Measurements from ENCODE around the gene METTL15. TPM values are rescaled to one million over a fixed set of nuclear protein-coding genes. Genes with fewer than 3 reads are reported as not detected.

METTL15 gene
- total and polyA plus RNA-seq, 2 of the 8 experiments (the other 6 are each of a cell fraction or from before 2014, with no cell fraction given): 5.4 to 10.5 TPM

GRCh38 chr11:28092786-28093185 lies 15.4 kb upstream of the METTL15 start:
- Histone ChIP-seq H3K14ac (ENCODE audit: insufficient read length) (no peak overlapping the region), H2BK5ac (ENCODE audit: low read depth, low read length) (no peak overlapping the region), H4K8ac (ENCODE audit: extremely low read depth, insufficient read depth, low read length) (no peak overlapping the region), H3K9ac (replicated peaks in 1 of 4; ENCODE audit: extremely low read depth in 1 of 4, low read depth in 3 of 4, low read length in 3 of 4) (no peak overlapping the region), H2AK5ac (ENCODE audit: low read depth, low read length) (no peak overlapping the region), H3K9me3 (ENCODE audit: insufficient read depth in 2 of 2, low read depth in 1 of 2, low read length in 1 of 2) (no peaks in the 10 kb centered on the region), H3K23me2 (ENCODE audit: low read depth, low read length) (no peaks in the 10 kb centered on the region), H3K4me2 (ENCODE audit: insufficient read depth in 1 of 2, low read depth in 2 of 2, low read length in 2 of 2) (no peak overlapping the region), H2AFZ (ENCODE audit: low read length) (no peak overlapping the region), H3K79me2 (ENCODE audit: control insufficient read depth in 1 of 2, insufficient read depth in 2 of 2, low read length in 2 of 2) (peaks cover 0 to under 1% of the 10 kb centered on the region in 2 experiments; a peak in 1 of 4 replicates), H2BK20ac (ENCODE audit: low read length) (no peak overlapping the region), H4K20me1 (replicated peaks in 1 of 2; ENCODE audit: control insufficient read depth in 1 of 2, insufficient read depth in 2 of 2, low read length in 2 of 2) (no peaks in the 10 kb centered on the region), H3K4ac (replicated peaks; ENCODE audit: insufficient read length, low read depth, low read length) (no peak overlapping the region), H3K56ac (replicated peaks; ENCODE audit: insufficient read length, low read depth, low read length) (no peak overlapping the region), H4K91ac (replicated peaks; ENCODE audit: insufficient read length, low read length) (no peak overlapping the region), H3K27ac (ENCODE audit: low read depth, low read length) (no peak overlapping the region), H3K23ac (ENCODE audit: insufficient read length) (no peak overlapping the region), H3K79me1 (ENCODE audit: low read depth, low read length) (no peaks in the 10 kb centered on the region), H3K4me1 (replicated peaks in 1 of 4; ENCODE audit: control insufficient read depth in 3 of 4, insufficient read depth in 4 of 4, low read length in 3 of 4) (no peaks in the 10 kb centered on the region), H3K36me3 (ENCODE audit: control insufficient read depth in 2 of 4, insufficient read depth in 4 of 4, low read length in 3 of 4) (peaks cover 0 to 44% (median 1%) of the 10 kb centered on the region in 4 experiments; a peak in 6 of 8 replicates), H3K4me3 (ENCODE audit: extremely low read depth in 1 of 4, insufficient read depth in 2 of 4, low read depth in 3 of 4, low read length in 4 of 4) (no peak overlapping the region), H3K27me3 (replicated peaks in 1 of 4; ENCODE audit: control insufficient read depth in 3 of 4, extremely low read depth in 1 of 4, insufficient read depth in 3 of 4, low read length in 3 of 4) (no peaks in the 10 kb centered on the region), H3K18ac (ENCODE audit: extremely low read depth, low read length) (no peak overlapping the region), H2BK12ac (ENCODE audit: low read depth, low read length) (no peak overlapping the region), H4K5ac (ENCODE audit: insufficient read length, low read depth, low read length) (no peak overlapping the region), H2BK15ac (ENCODE audit: low read length) (no peak overlapping the region), H2BK120ac (replicated peaks; ENCODE audit: low read depth, low read length) (no peak overlapping the region)
- POLR2A ChIA-PET (ENCODE audit: partially characterized antibody): no interaction called here
- DNase-seq (ENCODE audit: low read depth in 1 of 2, low spot score in 2 of 2) (no peak), FAIRE-seq (no peak)
- CTCF ChIA-PET (ENCODE audit: partially characterized antibody): no interaction called here
- TF ChIP-seq EZH2 (IDR thresholded peaks at IDR 0.05; ENCODE audit: low read depth, low read length, severe bottlenecking): no peak
- no peak for TF ChIP-seq JUND (IDR thresholded peaks at IDR 0.05; ENCODE audit: low read length)
- no peak for TF ChIP-seq CBX5 (IDR thresholded peaks at IDR 0.05; ENCODE audit: low read depth, low read length)
